ENCODE results near the gene KIF13A. TPM values are rescaled to one million over a fixed set of nuclear protein-coding genes. Genes with fewer than 3 reads are reported as not detected.
A peak's percentile ranks its signal among the peaks of the same experiment; 100 is the strongest.

The KIF13A gene
- total and polyA plus RNA-seq, 12 donors, result 17.4 to 91.6 (median 52.3) TPM

GRCh38 chr6:17884498-17885478 is 102.6 kb downstream of the KIF13A start:
- intact Hi-C loops (cut with DNase I), result no loop called here
- TF ChIP-seq POLR2A (IDR thresholded peaks at IDR 0.05) (no peak), CTCF (IDR thresholded peaks at IDR 0.05) (no peak)
- Histone ChIP-seq H3K27ac (peak overlapping the region in 1 of 5 donors; percentile 24), H3K27me3 (no peaks in the 10 kb centered on the region), H3K4me3 (no peak overlapping the region), H3K9me3 (replicated peaks in 1 of 3) (no peaks in the 10 kb centered on the region), H3K36me3 (replicated peaks in 1 of 2) (no peaks in the 10 kb centered on the region), H3K4me1 (replicated peaks in 1 of 2) (peaks cover 1 to 39% of the 10 kb centered on the region in 2 donors)
- no peak for DNase-seq
- 68 to 82% (median 78%) methylated on average over 4 of the region's 4 CpGs for WGBS, 4 donors

GRCh38 chr6:17883665-17884497 is 103.6 kb downstream of the KIF13A start:
- intact Hi-C loops (cut with DNase I), result no loop called here
- DNase-seq, result no peak
- Histone ChIP-seq H3K9me3 (replicated peaks in 1 of 3) (no peaks in the 10 kb centered on the region), H3K4me1 (replicated peaks in 1 of 2) (peaks cover 10 to 48% of the 10 kb centered on the region in 2 donors), H3K36me3 (replicated peaks in 1 of 2) (no peaks in the 10 kb centered on the region), H3K27me3 (no peaks in the 10 kb centered on the region), H3K4me3 (no peak overlapping the region), H3K27ac (peak overlapping the region in 1 of 5 donors; percentile 24)
- WGBS, 4 donors, result 94 to 96% (median 95%) methylated on average over 2 of the region's 2 CpGs
- TF ChIP-seq CTCF (IDR thresholded peaks at IDR 0.05) (no peak), POLR2A (IDR thresholded peaks at IDR 0.05) (no peak)

GRCh38 chr6:17881085-17881858 is 106.2 kb downstream of the KIF13A start:
- no peaks in the 10 kb centered on the region for H3K36me3 ChIP-seq (replicated peaks in 1 of 2)
- no peaks in the 10 kb centered on the region for H3K9me3 ChIP-seq (replicated peaks in 1 of 3)
- peaks cover 10 to 42% of the 10 kb centered on the region in 2 donors for H3K4me1 ChIP-seq (replicated peaks in 1 of 2)
- TF ChIP-seq POLR2A (IDR thresholded peaks at IDR 0.05), result no peak
- TF ChIP-seq CTCF (IDR thresholded peaks at IDR 0.05), result no peak
- intact Hi-C loops (cut with DNase I), result no loop called here
- no peak overlapping the region for H3K4me3 ChIP-seq
- DNase-seq, result peak in 2 of 7 donors; percentile 24 to 32
- no peaks in the 10 kb centered on the region for H3K27me3 ChIP-seq
- H3K27ac ChIP-seq, result no peak overlapping the region
- WGBS, 4 donors, result 83 to 89% (median 86%) methylated on average over 10 to 11 of the region's 11 CpGs
